NAMALWA (cell line): ENCODE data around the gene FBXO40.

ENCODE experiments used
- DNase-seq: peaks from one replicate; pipeline ENCODE4 v3.0.0-alpha.2; 2015; ENCODE audit warnings: low spot score

Gene FBXO40

DNA sequence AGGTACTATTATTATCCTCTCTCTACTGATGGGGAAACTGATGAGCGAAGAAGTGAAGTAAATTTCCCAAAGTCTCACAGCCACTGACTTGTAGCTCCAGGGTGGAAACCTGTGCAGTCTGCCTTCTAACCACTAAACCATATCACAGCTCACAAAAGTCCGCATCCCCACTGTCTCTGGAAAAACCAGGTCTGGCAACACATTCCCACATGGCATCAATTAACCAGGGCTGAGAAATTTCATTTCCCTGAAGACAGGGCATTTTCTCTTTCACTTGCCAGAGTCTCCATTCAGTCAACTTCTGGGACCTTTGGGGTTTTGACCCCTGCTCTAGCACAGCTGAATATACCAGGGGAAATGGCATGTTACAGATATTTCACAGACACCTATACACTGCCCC is 26.5 kb downstream of the FBXO40 start:
- DNase-seq = no peak

DNA sequence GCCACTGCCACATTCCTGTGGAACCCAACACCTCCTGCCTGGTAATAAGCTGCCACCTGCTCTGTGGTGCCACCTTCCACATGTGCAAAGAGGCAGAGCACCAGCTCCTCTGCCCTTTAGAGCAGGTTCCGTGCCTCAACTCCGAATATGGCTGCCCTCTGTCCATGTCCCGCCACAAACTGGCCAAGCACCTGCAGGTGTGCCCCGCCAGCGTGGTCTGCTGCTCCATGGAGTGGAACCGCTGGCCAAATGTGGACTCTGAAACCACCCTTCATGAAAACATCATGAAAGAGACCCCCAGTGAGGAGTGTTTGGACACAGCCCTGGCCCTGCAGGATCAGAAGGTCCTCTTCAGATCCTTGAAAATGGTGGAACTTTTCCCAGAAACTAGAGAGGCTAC is 28.3 kb downstream of the FBXO40 start:
- DNase-seq = no peak

DNA sequence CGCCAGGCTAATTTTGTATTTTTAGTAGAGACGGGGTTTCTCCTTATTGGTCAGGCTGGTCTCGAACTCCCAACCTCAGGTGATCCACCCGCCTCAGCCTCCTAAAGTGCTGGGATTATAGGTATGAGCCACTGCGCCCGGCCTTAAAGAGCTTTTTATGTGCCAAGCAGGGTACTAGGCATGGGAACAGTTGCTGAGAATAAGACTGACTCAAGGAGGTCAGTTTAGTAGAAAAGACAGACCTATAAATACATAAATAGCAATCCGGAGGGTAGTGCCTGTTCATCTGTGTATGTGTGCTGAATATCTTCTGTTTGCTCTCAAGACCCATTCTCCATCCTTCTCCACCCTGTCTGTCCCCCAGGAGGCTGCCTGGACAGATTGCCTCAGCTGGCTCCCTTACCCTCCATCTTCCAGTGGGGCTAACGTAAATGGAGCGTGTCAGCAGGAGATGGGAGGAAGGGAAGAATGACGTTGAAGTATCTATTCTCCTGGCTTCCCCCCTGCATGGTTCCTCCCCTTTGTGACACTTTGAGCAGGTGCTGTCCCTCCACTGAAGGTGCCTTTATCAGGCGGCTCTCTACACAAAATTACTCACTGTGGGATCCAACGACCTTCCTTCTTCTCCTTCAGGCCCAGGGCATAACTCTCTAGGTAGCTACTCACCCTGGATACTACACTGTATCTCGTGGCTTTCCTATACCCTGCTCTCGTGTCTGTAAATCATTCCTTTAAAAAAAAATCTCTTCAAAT is 31.1 kb downstream of the FBXO40 start:
- DNase-seq = no peak

DNA sequence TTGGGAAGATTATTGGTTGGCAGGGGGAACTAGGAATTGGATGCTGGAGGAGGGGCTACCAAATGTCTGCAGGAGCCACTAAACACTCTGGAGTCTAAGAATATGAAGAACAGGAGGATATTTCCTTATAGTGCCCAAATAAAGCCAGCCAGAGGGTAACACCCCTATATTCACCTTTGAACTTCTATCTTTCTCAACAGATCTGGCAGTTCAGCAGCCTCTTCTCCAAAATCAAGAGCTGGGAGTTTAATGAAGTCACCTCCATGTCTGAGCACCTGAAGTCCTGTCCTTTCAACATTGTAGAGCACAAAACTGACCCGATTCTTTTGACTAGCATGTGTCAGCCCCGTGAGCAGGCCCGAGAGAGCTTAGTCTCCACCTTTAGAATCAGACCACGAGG is 33.3 kb downstream of the FBXO40 start:
- DNase-seq = no peak

DNA sequence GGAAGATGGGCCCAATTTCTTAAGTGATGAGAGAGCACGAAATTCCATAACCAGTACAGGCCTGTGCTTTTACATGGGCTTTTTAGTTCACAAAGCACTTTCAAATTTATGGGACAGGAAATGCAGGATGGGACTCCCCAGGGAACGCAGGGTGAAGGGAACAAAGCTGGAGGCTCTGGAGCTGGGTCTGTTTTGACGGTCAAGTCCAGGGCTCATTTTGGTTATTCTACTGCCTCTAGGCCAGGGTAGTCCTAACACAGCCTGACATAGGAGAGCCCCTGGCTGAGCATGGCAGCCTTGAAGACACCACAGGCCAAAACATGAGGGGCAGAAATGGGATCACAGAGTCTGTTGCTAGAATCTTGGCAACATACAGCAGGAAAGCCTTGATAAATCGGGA is 34.0 kb downstream of the FBXO40 start:
- DNase-seq = no peak

DNA sequence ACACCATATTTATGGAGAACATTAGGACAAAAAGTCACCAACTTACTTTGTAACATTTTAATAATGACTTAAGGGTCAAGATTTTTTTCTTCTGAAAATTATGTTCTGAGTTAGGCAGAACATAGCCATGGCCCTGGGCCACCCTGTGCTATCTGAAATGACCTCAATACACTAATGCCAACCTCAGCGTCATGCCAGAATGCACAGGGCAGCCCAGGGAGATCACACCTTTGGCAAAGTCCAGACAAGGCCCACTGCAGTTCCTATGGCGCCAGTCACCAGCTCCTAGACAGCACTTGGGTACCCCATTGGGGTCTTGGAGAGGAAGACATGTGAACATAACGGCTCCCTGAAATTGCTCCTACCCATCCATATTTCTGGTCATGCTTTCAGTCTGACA is 34.4 kb downstream of the FBXO40 start:
- DNase-seq = no peak

DNA sequence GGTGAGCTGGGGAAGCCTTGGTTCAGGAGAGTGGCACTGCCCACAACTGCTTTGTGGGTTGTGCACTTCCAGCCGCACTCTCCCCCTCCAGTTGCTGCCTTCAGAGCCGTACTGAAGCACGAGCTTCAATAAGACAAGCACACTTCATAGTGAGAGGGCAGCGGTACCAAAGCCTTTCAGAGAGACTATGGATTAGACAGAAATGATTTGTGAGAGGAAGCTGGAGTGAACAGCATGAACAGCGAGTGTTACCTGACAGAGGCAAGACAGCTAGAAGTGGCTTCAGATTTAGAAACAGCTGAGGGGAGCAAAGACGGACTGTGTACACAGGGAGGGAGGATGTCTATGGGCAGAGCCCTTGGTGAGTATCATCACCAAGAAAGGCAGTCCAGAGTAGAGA is 36.4 kb downstream of the FBXO40 start:
- no peak for DNase-seq

DNA sequence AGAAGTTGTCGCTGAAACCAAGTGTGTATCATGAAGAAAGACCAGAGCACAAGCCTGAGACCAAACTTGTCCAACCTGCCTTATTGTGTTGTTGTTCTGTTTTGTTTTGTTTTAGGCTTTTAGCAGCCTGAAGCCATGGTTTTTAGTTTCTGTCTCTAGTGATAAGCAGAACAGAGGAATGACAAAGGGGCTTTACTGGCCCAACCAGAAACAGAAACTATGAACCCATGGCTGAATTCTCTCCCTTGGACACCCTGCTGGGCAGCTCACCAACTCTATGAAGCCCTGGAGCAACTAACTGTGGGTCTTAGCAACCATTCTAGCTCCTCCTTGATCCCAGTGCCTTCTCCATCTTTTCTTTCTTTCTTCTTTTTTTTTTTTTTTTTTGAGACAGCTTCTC is 37.2 kb downstream of the FBXO40 start:
- DNase-seq = no peak

DNA sequence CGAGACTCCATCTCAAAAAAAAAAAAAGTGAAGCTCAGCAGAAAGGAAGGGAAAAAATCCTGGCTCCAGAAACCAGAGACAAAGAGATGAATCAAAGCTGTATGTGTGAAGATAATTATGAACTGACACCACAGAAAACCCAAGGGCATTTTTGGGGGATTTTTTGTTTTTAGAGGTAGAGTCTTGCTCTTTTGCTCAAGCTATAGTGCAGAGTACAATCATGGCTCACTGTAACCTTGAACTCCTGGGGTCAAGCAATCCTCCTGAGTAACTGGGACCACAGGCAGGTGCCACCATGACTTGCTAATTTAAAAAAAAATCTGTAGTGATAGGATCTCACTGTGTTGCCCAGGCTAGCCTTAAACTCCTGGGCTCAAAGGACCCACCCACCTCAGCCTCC is 44.7 kb downstream of the FBXO40 start:
- DNase-seq = no peak

DNA sequence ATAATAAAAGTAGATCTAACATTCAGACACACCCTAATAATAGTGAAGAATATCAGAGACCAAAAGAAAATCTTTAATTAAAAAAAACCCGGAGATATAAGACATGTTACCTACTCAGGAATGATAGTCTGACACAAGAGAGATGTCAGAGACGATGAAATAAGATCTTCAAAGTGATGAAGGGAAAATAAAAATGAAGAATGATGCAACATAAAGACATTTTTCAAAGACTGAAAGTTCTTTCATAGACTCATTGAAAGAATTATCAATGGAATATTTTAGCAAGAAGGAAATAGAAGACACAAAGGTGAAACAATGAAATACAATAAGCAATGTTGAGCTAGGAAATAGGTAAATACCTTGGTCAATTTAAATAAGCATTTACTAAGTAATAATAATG is 47.9 kb downstream of the FBXO40 start:
- DNase-seq = no peak

DNA sequence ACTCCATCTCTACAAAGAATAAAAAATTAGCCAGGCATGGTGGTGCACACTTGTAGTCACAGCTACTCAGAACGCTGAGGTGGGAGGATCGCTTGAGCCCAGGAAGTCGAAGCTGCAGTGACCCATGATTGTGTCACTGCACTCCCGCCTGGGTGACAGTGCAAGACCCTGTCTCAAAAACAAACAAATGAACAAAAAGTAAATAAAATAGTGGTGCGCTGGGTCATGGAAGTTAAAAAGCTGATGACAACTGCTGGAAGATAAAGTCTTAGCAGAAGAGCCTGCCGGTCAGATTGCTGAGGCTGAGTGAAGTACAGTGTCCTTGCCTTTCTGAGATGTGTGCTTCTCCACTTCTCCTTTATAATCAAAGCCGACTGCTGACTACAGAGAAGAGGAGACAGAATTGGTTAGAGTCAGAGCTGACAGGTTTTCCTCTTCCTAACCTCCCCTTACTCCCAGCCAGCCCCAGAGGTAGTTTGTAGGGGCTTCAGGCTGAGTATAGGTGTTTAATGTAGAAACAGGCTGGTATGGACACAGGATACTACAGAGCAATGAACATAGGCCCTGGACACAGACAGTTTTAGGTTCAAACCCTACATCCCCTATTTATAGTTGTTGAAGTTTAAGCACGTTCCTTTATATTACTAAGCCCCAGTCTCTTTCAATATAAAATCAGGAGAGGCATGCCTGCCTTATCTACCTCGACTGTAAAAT is 49.6 kb downstream of the FBXO40 start:
- no peak for DNase-seq

DNA sequence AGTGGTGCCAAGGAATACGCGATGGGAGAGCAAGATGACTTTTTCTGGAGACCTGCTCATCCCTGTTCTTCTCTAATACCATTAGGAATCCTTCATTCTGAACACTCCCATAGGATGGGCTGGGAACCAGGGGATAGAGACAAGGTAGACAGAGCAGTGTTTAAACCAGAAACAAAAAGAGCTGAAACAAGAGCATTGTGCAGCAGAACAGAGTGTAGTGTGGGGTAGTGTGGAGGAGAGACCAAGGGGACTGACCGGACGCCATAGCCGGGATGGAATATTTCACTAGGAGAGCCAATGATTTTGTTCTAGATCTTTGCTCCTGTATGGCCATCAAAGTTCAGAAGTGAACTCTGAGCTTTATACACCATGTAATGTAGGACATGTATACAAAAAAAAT is 51.9 kb downstream of the FBXO40 start:
- DNase-seq = no peak

DNA sequence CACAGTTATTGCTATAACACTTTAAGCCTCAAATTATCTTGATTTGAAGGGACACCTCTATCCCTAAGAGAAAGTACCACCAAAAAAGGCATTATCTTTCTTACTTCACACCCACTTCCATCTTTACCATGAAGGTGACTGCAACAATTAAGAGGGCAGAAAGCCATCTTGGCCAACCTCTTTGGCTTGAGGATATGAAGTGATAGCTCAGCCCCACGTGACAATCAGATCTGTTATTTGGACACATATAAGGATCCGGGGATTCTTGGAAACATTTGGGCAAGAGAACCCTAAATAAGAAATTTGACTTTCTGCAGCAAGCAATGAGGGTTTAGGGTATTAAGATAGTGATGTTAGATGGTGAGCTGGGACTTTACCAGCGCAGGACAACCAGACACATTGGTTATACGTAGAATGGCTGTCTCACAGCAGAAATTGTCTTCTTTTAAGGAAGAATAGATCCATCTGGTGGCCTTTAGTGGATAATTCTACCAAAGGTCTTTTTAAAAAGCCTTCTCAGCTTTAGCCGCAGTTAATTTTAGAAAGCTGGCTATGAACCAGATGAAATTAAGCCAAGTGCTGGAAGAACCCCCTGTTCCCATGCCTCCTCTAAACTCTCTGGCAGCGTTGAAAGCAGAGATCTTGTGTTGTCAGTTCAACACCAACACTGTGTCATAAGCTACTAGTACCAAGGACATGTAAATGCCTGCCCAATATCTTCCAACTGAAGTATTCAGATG is 55.2 kb downstream of the FBXO40 start:
- DNase-seq = no peak

DNA sequence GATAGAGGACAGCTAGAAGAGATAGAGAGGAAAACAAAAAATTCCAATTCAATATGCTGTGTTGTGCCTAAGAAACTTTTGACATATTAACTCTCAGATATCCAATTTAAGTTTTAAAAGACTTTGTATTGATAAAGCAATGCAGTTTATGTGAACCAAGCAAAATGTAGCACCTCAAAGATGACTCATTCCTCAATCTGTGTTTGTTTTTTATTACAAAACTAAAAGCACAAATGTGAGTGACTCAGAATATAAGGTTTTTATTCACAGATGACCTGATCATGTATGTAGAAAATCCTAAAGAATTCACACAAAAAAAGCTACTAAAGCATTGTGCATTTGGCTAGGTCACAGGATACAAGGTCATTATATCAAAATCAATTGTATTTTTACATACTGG is 56.5 kb downstream of the FBXO40 start:
- no peak for DNase-seq

DNA sequence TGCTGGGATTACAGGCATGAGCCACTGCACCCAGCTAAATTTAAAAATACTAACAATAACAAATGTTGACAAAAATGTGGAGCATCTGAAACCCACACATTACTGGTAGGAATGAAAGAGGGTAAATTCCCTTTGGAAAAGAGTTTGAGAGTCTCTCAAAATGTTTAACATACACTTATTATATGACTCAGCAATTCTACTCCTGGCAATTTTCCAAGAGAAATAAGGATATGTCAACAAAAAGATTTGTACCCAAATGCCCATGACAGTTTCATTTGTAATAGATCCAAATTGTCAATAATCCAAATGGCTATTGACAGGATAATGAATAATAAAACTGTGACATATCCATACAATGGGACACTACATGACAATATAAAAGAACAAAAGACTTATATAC is 58.5 kb downstream of the FBXO40 start:
- DNase-seq = no peak

DNA sequence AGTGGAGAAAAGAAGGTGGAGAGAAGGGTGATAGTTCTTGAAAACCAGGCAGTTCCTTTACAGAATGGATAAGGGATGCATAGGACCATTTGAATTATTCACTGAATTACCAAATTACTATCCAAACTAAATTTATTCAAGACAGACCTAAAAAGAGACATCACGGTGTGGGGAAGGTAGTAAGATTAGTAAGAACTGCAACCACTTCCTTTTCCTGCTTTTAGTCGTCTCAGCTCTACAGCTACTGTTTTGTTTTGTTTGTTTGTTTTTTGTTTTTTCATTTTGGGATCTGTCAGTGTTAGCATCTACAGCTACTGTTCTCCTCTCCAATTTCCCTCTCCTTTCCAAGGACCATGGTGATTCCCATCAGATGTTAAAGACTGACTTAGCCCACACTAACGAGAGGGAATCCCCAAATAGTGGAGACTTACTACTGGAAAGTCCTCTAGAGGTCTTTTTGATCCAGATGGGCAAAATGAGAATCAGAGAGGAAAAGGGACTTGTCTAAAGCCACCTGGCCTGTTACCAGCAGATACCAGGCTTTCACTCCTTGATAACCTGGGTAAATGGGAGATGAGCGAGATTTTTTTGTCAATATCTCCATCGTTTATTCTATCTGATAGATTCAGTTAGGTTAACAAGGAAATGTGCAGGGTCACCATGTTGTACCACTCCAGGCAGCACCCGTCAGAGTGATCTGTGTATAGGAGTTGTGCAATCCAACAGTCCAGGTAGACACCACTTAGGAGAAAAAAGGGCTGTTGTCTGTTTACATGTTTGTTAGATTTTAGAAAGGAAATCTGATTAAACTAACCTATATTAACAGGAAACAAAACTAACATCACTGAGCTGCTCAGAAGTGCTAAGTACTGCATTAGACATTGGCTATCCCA is 61.6 kb downstream of the FBXO40 start:
- no peak for DNase-seq

DNA sequence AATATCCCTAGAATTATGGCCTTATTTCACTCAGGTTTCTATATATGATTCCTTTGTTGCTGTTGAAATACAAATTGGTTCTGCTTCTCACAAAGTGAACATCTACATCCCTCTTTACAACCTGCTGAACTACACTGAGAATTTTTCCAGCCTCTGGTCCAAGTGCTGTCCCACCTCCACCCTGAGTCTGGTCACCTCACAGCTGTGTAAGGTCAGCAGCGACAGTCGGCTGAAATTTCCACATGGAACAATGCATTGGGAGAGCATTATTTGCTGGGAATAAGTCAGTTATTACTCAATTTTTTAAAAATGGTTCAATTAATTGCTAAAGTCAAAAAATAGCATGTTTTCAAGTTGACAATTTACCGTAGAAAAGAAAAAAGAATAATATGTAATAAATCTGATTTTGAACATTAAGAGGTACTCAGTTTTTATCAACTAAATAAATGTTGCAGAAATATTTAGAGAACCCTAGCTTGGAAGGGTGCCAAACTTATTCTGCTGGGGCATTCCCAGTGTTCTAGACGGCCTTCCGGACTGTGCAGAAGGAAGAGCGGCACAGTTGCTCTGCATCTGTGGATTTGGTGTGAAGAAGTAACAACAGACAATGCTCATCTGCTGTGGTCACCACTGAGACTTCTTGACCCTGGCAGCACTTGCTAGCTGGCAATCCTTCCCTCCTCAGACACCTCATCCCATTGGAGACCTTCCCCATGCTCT is 65.7 kb downstream of the FBXO40 start:
- DNase-seq = no peak

DNA sequence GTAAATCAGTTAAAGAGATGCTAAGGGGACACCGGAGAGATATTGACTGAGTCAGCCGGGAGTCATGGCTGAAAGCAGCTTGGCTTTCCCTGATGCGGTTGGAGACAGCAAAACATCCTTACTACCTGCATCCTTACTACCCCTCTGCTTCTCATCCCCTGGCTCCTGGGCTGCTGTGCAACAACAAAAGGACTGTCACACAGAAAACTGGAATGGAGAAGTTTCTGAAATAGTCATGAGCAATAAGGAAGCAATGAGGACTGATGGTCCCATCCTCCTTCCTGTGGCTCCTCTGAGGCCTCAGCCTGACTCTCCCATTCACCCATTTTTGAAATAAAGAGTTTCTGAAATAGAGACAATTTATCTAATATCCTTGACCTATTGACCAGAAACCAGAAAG is 66.4 kb downstream of the FBXO40 start:
- no peak for DNase-seq

DNA sequence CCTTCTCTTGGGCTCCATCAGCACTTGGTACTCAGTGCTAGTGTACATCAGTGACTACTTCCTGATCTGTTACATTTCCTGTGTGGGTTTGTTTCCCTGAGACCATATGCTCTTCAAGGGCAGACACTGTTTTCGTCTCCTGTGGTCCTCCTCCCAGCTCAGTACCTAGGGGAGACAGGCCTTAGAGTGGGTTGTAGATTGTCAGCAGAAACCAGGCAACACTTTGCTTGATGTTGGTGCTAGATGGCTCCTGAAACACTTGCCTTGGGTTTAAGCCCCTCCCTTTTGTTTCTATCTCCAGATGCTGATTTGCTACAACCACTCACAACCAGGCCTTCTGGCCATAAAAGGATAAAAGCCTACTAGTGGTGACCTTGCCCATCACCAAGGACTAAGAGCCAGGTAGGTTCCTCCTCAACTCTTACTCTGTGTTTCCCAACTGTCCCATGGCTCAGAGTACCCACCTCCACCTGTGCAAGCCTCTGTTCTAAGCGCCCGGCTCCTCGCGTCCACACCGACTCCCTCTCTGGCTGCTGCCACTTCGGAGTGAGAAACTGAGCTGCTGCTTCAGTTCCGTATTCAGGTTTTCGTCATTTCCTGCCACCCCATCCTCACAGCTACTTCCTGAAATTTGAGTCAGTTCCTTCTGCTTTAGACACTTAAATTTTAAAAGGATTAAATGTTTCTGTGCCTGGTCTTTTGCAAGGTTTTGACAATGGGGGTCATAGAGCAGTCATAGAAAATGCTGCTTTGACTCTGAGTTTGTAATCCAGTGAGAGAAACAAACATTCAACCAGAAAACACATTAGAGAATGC is 67.4 kb downstream of the FBXO40 start, which contains the start of gene HCLS1:
HCLS1 (minus strand) TSS at position 548 of the 816 bp plus-strand sequence. CDS start 2,556 bp downstream, outside the sequence.
- peak; percentile 93 for DNase-seq

DNA sequence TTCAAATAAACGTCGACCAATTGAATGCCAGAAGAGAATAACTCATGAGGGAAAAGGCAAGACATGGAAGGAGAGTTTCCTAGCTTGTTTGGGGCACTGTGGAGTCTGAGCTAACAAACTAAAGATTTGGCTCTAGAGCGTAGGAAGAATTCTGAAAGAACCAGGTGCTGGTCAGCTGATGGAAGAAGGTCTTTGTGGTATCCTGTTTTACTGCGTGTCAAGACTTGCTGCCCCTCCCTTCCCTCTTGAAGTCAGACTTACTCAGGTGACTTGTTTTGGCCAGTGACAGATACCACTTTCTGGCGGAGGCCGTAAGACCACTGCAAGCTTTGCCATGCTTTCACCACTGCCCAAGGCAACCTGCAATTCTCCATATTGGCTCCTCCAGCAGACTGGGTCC is 68.2 kb downstream of the FBXO40 start:
- DNase-seq = peak; percentile 30
